GM12891 (cell line): ENCODE data around the gene POLA1.

Experiments used
- DNase-seq: peaks from one replicate; pipeline ENCODE4 v3.0.0; 2011; ENCODE audit warnings: low spot score; ENCODE audit not compliant: insufficient read length
- FAIRE-seq: peaks from 2 replicates; lab custom pipeline; 2011; peaks lifted over from hg19 to GRCh38; lab: Jason Lieb, UNC
- PAX5 ChIP-seq: IDR thresholded peaks from 2 replicates; pipeline ENCODE4 v1.6.1; 2011; ENCODE audit warnings: low read length, moderate library complexity, mild to moderate bottlenecking; ENCODE audit not compliant: insufficient read depth, severe bottlenecking
- POLR2A ChIP-seq: IDR thresholded peaks from 2 replicates; pipeline ENCODE4 v1.6.1; 2011; ENCODE audit warnings: low read depth, low read length, control low read depth
- POLR2AphosphoS5 ChIP-seq: IDR thresholded peaks from 2 replicates; pipeline ENCODE4 v1.6.1; 2011; ENCODE audit warnings: low read depth, low read length, control low read depth
- POU2F2 ChIP-seq: IDR thresholded peaks from 2 replicates; pipeline ENCODE4 v1.6.1; 2011; ENCODE audit warnings: low read depth, mild to moderate bottlenecking, control low read depth, low read length, moderate library complexity
- SPI1 ChIP-seq: IDR thresholded peaks from 2 replicates; pipeline ENCODE4 v1.6.1; 2011; ENCODE audit warnings: low read depth, low read length, control low read depth
- TAF1 ChIP-seq: IDR thresholded peaks from 2 replicates; pipeline ENCODE4 v1.6.1; 2011; ENCODE audit warnings: low read depth, low read length, control low read depth

POLA1 gene

GRCh38 chrX:24732766-24733500 lies 39.2 kb downstream of the POLA1 start:
- no peak for FAIRE-seq

GRCh38 chrX:24741330-24741729 lies 47.6 kb downstream of the POLA1 start:
- TF ChIP-seq SPI1: no peak
- TF ChIP-seq POLR2AphosphoS5: no peak
- no peak for TF ChIP-seq PAX5
- no peak for TF ChIP-seq POLR2A
- no peak for TF ChIP-seq TAF1
- FAIRE-seq (peak; percentile 58), DNase-seq (no peak)

More at GRCh38 chrX:24732766-24733500, 39.2 kb downstream of the POLA1 start:
- DNase-seq: no peak
- no peak for TF ChIP-seq SPI1

- no peak for DNase-seq
- TF ChIP-seq PAX5 (no peak), POU2F2 (no peak), SPI1 (no peak), TAF1 (no peak), POLR2AphosphoS5 (no peak), POLR2A (no peak)
- FAIRE-seq: no peak
Observed at GRCh38 chrX:24748196-24748595, 54.5 kb downstream of the POLA1 start.

GRCh38 chrX:24759786-24760185 lies 66.1 kb downstream of the POLA1 start:
- DNase-seq: no peak
- TF ChIP-seq TAF1 (no peak), SPI1 (no peak), POLR2A (no peak), PAX5 (no peak), POLR2AphosphoS5 (no peak), POU2F2 (no peak)
- FAIRE-seq: no peak

- DNase-seq: no peak
- TF ChIP-seq SPI1 (no peak), POU2F2 (no peak), POLR2AphosphoS5 (no peak), PAX5 (no peak), TAF1 (no peak), POLR2A (no peak)
- FAIRE-seq: no peak
Observed at GRCh38 chrX:24760363-24761000, 66.8 kb downstream of the POLA1 start.

- TF ChIP-seq PAX5 (no peak), POLR2AphosphoS5 (no peak), SPI1 (no peak), POLR2A (no peak)
- FAIRE-seq: no peak
- DNase-seq: no peak
Observed at GRCh38 chrX:24761306-24761705, 67.6 kb downstream of the POLA1 start.

GRCh38 chrX:24763989-24764388 lies 70.3 kb downstream of the POLA1 start:
- DNase-seq (no peak), FAIRE-seq (no peak)
- TF ChIP-seq PAX5 (no peak), POLR2AphosphoS5 (no peak), POLR2A (no peak), SPI1 (no peak), POU2F2 (no peak), TAF1 (no peak)

- TF ChIP-seq POLR2A: no peak
- TF ChIP-seq POU2F2: no peak
- no peak for TF ChIP-seq PAX5
- TF ChIP-seq POLR2AphosphoS5: no peak
- no peak for TF ChIP-seq TAF1
- no peak for TF ChIP-seq SPI1
- DNase-seq (no peak), FAIRE-seq (no peak)
Observed at GRCh38 chrX:24767557-24767956, 73.8 kb downstream of the POLA1 start.

- no peak for DNase-seq
- FAIRE-seq: no peak
- TF ChIP-seq POLR2AphosphoS5 (no peak), POLR2A (no peak), POU2F2 (no peak), TAF1 (no peak)
Observed at GRCh38 chrX:24768556-24768955, 74.8 kb downstream of the POLA1 start.

- DNase-seq (no peak), FAIRE-seq (no peak)
- TF ChIP-seq POU2F2 (no peak), SPI1 (no peak), POLR2AphosphoS5 (no peak), POLR2A (no peak), PAX5 (no peak), TAF1 (no peak)
Observed at GRCh38 chrX:24774650-24775049, 80.9 kb downstream of the POLA1 start.

GRCh38 chrX:24775891-24776290 lies 82.2 kb downstream of the POLA1 start:
- TF ChIP-seq POU2F2 (no peak), PAX5 (no peak), POLR2AphosphoS5 (no peak), POLR2A (no peak), TAF1 (no peak), SPI1 (no peak)
- FAIRE-seq (peak; percentile 69), DNase-seq (no peak)
